ENCODE results near the gene TCN1. TPM values are rescaled to one million over a fixed set of nuclear protein-coding genes. Genes with fewer than 3 reads are reported as not detected.

The TCN1 gene
- total and polyA plus RNA-seq, 9 of the 15 experiments (the other 6 are each of a cell fraction or from before 2014, with no cell fraction given): 0.63 to 25.9 (median 8.0) TPM

GRCh38 chr11:59810189-59810910 is 55.9 kb downstream of the TCN1 start, which contains the start of gene MRPL16 (continued):
- TF ChIP-seq FOXM1 (IDR thresholded peaks at IDR 0.05; ENCODE audit: low read depth) (peak; percentile 35; the same call in 1 of the 2 replicates), FOXM1 (CRISPR knock-in tag; IDR thresholded peaks at IDR 0.05; ENCODE audit: low read depth) (no peak), MNT (conservative IDR thresholded peaks at IDR 0.05) (peak; percentile 66 to 85; a peak in 3 of 4 replicates), HDAC8 (tag; IDR thresholded peaks at IDR 0.05) (peak; percentile 32; the same call in 1 of the 2 replicates), VEZF1 (CRISPR knock-in tag; IDR thresholded peaks at IDR 0.05) (peak; percentile 74), NFIC (IDR thresholded peaks at IDR 0.05) (peak; percentile 53), MYC (IDR thresholded peaks at IDR 0.05; ENCODE audit: low read depth, low read length) (peak; percentile 93), MYC (CRISPR knock-in tag; IDR thresholded peaks at IDR 0.05; ENCODE audit: borderline replicate concordance, low read depth) (0 out of 2 replicates have a peak, but pooled peaks have one; percentile 78), POLR3A (IDR thresholded peaks at IDR 0.05; ENCODE audit: borderline replicate concordance, extremely low read depth, insufficient read depth, insufficient read length) (no peak), ZC3H11A (IDR thresholded peaks at IDR 0.05; ENCODE audit: low read depth, low read length) (peak; percentile 93), KLF13 (tag; IDR thresholded peaks at IDR 0.05; ENCODE audit: borderline replicate concordance, low read depth) (peak; percentile 76), ARID1B (IDR thresholded peaks at IDR 0.05) (0 out of 2 replicates have a peak, but pooled peaks have one; percentile 22), MLX (CRISPR knock-in tag; conservative IDR thresholded peaks at IDR 0.05) (no peak), ZNF609 (CRISPR knock-in tag; IDR thresholded peaks at IDR 0.05; ENCODE audit: borderline replicate concordance) (no peak), ZNF263 (CRISPR knock-in tag; IDR thresholded peaks at IDR 0.05; ENCODE audit: borderline replicate concordance) (peak; percentile 68; the same call in 1 of the 2 replicates), ZNF589 (CRISPR knock-in tag; IDR thresholded peaks at IDR 0.05; ENCODE audit: low read depth) (peak; percentile 76; the same call in 1 of the 2 replicates)

Data from K562 (cell line).